ENCODE results near the gene U2AF2. TPM values are rescaled to one million over a fixed set of nuclear protein-coding genes. Genes with fewer than 3 reads are reported as not detected.

The U2AF2 gene
- total and polyA plus RNA-seq, 2 of the 4 experiments (the other 2 are of a cell fraction): 120 to 260 TPM

DNA sequence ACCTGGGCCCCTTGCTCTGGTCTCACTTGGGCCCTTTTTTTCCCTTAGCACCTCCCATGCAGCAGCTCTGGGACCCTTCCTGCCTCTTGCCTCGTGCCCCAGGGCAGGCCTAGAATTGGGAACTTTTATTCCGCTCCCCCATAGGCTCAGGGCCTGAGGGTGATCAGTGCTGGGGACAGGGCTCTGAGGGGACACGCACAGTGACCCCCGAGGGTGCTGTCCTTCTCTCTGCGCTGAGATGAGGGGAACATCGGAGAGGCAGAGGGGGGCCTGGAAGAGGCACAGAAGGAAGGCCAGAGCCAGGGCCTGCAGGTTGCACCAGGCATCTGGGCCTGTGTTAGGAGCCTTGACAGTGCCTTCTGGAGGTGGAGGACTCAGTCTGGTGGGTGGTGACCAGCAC, 30.9 kb downstream of the U2AF2 start:
- no peak for ATAC-seq (ENCODE audit: low read depth)
- Histone ChIP-seq H3K56ac (ENCODE audit: extremely low read depth, insufficient read depth, low read length) (no peak overlapping the region), H2AFZ (replicated peaks; ENCODE audit: low read length, poor library complexity) (no peak overlapping the region), H4K91ac (ENCODE audit: insufficient read depth, low read depth, low read length) (no peak overlapping the region), H3K4me1 (ENCODE audit: control insufficient read depth, insufficient read depth, low read length) (peaks cover 5% of the 10 kb centered on the region), H3K4me3 (ENCODE audit: insufficient read depth, low read depth, low read length) (no peak overlapping the region), H3K27ac (ENCODE audit: insufficient read depth, low read length) (no peak overlapping the region), H3K9me1 (ENCODE audit: insufficient read depth, low read length) (peaks cover 8% of the 10 kb centered on the region; the same call in 1 of the 2 replicates), H3K4me2 (ENCODE audit: low read depth, low read length) (no peak overlapping the region), H3K27me3 (ENCODE audit: control insufficient read depth, insufficient read depth, low read length) (no peaks in the 10 kb centered on the region), H2BK20ac (ENCODE audit: low read depth, low read length) (no peak overlapping the region), H2BK15ac (ENCODE audit: low read depth, low read length) (no peak overlapping the region), H3K23ac (ENCODE audit: low read depth, low read length) (no peak overlapping the region), H2AK9ac (replicated peaks; ENCODE audit: low read depth, low read length, poor library complexity) (no peak overlapping the region), H3K14ac (replicated peaks; ENCODE audit: low read depth, low read length) (no peak overlapping the region), H3K36me3 (ENCODE audit: control insufficient read depth, insufficient read depth, low read length) (peaks cover 63% of the 10 kb centered on the region), H4K8ac (ENCODE audit: low read depth in 2 of 2, low read length in 2 of 2) (no peak overlapping the region), H2BK120ac (ENCODE audit: low read depth, low read length) (no peak overlapping the region), H3K9me3 (ENCODE audit: control insufficient read depth, insufficient read depth, low read length) (no peaks in the 10 kb centered on the region), H3K79me1 (ENCODE audit: low read depth in 1 of 2, low read length in 2 of 2) (peaks cover 24 to 57% of the 10 kb centered on the region in 2 experiments), H4K20me1 (ENCODE audit: insufficient read depth, low read length) (peaks cover 69% of the 10 kb centered on the region), H2BK5ac (ENCODE audit: low read depth, low read length, poor library complexity, severe bottlenecking) (no peak overlapping the region), H2AK5ac (ENCODE audit: low read depth, low read length) (no peak overlapping the region), H3K9ac (ENCODE audit: low read depth, low read length) (no peak overlapping the region), H3K18ac (ENCODE audit: low read depth, low read length) (no peak overlapping the region), H3K4ac (ENCODE audit: low read depth, low read length) (no peak overlapping the region), H4K5ac (ENCODE audit: low read depth, low read length) (no peak overlapping the region)
- TF ChIP-seq RAD21 (IDR thresholded peaks at IDR 0.05; ENCODE audit: low read length): no peak
- TF ChIP-seq, protein P1, sequence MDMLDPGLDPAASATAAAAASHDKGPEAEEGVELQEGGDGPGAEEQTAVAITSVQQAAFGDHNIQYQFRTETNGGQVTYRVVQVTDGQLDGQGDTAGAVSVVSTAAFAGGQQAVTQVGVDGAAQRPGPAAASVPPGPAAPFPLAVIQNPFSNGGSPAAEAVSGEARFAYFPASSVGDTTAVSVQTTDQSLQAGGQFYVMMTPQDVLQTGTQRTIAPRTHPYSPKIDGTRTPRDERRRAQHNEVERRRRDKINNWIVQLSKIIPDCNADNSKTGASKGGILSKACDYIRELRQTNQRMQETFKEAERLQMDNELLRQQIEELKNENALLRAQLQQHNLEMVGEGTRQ (IDR thresholded peaks at IDR 0.05; ENCODE audit: low read depth, low read length): no peak
- POLR2A ChIA-PET (ENCODE audit: unreplicated experiment): no interaction called here
- dilution Hi-C loops (cut with HindIII; ENCODE audit: low sequenced_read_pairs, unreplicated experiment) (no loop called here), in situ Hi-C loops (cut with MboI; ENCODE audit: low sequenced_read_pairs) (loop anchor here (25.0 kb wide), 1 partner anchor 452 kb away; the partner anchor contains the start of gene ZNF444), intact Hi-C loops (cut with micrococcal nuclease) (no loop called here)
- WGBS, 2 experiments (ENCODE audit: extremely low coverage in 2 of 2, insufficient read length in 1 of 2): 100% methylated on average over 3 of the region's 6 CpGs; no CpG with 5 or more reads in 1 of the 2 experiments
- DNase-seq: no peak
- BruUV-seq (replicated peaks): no TSS peak
- CTCF ChIA-PET: no interaction called here
